ENCODE measurements around the gene CCDC120. TPM values are rescaled to one million over a fixed set of nuclear protein-coding genes. Genes with fewer than 3 reads are reported as not detected.
A peak's percentile ranks its signal among the peaks of the same experiment; 100 is the strongest.

Gene CCDC120
- total RNA-seq, 1 donor from 2014 or later, result 8.6 TPM

DNA sequence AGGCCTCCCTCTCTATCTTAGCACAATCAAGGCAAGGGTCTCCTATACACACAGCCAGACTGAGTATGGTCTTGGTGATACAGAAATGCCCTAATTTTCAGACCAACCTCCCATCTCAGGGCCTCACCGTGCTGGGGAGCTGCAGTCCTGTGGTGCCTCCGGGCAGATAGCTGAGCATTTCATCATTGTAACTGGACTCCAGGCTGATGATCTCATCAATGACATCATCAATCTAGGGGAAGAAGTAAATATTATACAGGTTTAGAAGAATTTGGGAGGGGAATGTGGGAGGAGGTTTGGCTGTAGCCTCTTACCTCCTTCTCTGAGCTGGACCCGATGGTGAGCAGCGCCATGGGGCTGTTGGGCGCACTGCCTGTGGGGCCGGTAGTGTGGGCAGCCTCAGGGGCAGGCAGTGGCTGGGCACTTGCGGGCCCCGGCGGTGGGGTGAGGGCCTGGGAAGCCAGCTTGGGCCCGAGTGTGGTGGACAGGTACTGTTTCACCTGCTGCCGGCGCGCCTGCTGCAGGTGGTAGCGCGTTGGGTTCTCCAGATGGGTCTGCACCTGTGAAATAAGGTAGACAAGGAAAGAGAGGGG, 20.8 kb upstream of the CCDC120 start:
- H3K4me3 ChIP-seq, result no peak overlapping the region
- no peak for DNase-seq (ENCODE audit: extremely low spot score in 2 of 2)
- intact Hi-C loops (cut with DNase I), result no loop called here
- no peaks in the 10 kb centered on the region for H3K9me3 ChIP-seq
- peaks cover 20% of the 10 kb centered on the region for H3K4me1 ChIP-seq
- H3K36me3 ChIP-seq, result peaks cover 0 to 41% of the 10 kb centered on the region in 2 donors
- no peak for TF ChIP-seq POLR2A (IDR thresholded peaks at IDR 0.05)
- TF ChIP-seq, protein P1, sequence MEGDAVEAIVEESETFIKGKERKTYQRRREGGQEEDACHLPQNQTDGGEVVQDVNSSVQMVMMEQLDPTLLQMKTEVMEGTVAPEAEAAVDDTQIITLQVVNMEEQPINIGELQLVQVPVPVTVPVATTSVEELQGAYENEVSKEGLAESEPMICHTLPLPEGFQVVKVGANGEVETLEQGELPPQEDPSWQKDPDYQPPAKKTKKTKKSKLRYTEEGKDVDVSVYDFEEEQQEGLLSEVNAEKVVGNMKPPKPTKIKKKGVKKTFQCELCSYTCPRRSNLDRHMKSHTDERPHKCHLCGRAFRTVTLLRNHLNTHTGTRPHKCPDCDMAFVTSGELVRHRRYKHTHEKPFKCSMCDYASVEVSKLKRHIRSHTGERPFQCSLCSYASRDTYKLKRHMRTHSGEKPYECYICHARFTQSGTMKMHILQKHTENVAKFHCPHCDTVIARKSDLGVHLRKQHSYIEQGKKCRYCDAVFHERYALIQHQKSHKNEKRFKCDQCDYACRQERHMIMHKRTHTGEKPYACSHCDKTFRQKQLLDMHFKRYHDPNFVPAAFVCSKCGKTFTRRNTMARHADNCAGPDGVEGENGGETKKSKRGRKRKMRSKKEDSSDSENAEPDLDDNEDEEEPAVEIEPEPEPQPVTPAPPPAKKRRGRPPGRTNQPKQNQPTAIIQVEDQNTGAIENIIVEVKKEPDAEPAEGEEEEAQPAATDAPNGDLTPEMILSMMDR (IDR thresholded peaks at IDR 0.05), result no peak
- TF ChIP-seq POLR2AphosphoS5 (IDR thresholded peaks at IDR 0.05; ENCODE audit: insufficient read depth in 1 of 2, low read depth in 1 of 2), result no peak
- H3K27ac ChIP-seq, result peak overlapping the region; percentile 95
- no peaks in the 10 kb centered on the region for H3K27me3 ChIP-seq

DNA sequence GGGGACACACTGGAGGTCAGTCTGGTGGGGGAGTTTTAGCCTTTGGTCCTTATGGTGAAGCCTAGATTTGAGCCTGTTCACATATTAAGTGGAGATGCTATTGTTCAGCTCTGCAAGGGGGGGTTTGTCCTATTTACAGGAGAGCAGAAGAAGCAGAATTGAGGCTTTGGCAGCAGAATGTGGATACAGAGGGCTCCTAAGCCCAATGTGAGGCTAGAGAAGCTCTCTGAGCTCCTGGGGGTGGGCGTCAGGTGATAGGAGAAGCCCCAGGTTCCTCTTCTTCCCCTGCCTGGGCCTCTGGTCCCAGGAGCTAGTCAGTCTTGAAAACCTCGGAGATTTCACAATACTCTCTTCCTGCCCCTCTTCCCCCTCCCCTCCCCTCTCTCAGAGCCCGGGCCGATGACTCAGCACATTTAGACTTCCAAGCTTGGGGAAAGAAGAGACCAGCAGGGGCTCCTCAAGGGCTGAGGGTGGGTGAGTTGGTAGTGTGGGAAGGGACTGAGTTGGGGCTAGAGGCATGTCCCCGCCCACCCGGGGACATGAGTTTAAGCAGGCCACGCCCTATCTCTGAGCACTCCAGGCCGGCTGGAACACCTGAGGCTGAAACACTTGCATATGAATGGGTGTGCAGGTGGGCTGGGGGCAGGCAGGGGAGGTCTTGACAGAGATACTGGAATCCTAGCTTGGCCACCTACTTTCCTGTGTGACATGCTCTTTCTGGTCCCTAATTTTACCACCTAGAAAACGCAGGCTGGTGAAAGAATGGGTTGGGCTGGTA, 19.0 kb upstream of the CCDC120 start:
- intact Hi-C loops (cut with DNase I), result loop anchor here (5.0 kb wide), 1 partner anchor 82 kb away; the partner anchor contains the start of gene OTUD5
- TF ChIP-seq POLR2A (IDR thresholded peaks at IDR 0.05), result no peak
- TF ChIP-seq, protein P1 (IDR thresholded peaks at IDR 0.05), result no peak
- TF ChIP-seq POLR2AphosphoS5 (IDR thresholded peaks at IDR 0.05; ENCODE audit: insufficient read depth in 1 of 2, low read depth in 1 of 2), result peak; percentile 51 to 75
- H3K36me3 ChIP-seq, result peaks cover 0 to 26% of the 10 kb centered on the region in 2 donors
- H3K4me3 ChIP-seq, result peak overlapping the region; percentile 59 to 83
- DNase-seq (ENCODE audit: extremely low spot score in 2 of 2), result peak in 1 of 2 donors; percentile 96
- peaks cover 20% of the 10 kb centered on the region for H3K4me1 ChIP-seq
- H3K27me3 ChIP-seq, result no peaks in the 10 kb centered on the region
- peak overlapping the region; percentile 95 for H3K27ac ChIP-seq
- no peaks in the 10 kb centered on the region for H3K9me3 ChIP-seq

DNA sequence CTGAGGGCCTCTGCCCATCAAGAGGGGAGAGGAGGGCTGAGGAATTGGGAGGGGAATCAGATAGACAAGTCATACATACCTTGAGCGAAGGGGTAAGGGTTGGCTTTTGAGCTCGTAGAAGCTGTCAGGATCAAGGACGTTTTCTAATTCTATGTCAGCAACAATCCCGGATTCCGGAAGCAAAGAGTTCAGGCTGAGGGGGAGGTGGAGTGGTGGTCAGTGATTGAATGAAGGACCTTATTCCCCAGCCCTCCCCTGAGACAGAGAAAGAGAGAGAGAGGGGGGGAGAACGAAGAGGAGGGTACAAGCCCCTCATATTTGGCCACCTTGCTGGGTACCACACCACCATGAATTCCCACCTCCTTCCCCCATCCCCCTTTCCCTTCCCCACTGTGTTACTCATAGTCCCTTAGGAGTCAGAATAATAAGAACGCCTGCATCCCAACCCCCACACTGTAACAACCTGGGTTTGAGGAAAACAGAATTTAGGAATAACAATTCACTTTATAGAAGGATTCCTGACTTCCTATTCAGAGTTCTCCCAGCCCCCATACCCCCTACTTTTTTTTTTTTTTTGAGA, 18.3 kb upstream of the CCDC120 start:
- no peak for TF ChIP-seq POLR2A (IDR thresholded peaks at IDR 0.05)
- TF ChIP-seq, protein P1 (IDR thresholded peaks at IDR 0.05), result no peak
- Histone ChIP-seq H3K27ac (peak overlapping the region; percentile 95), H3K9me3 (no peaks in the 10 kb centered on the region), H3K27me3 (no peaks in the 10 kb centered on the region), H3K4me3 (peak overlapping the region; percentile 59 to 83), H3K36me3 (peaks cover 0 to 25% of the 10 kb centered on the region in 2 donors), H3K4me1 (peaks cover 20% of the 10 kb centered on the region)
- no peak for DNase-seq (ENCODE audit: extremely low spot score in 2 of 2)
- intact Hi-C loops (cut with DNase I), result loop anchor here (5.0 kb wide), 1 partner anchor 83 kb away; the partner anchor contains the start of gene OTUD5

DNA sequence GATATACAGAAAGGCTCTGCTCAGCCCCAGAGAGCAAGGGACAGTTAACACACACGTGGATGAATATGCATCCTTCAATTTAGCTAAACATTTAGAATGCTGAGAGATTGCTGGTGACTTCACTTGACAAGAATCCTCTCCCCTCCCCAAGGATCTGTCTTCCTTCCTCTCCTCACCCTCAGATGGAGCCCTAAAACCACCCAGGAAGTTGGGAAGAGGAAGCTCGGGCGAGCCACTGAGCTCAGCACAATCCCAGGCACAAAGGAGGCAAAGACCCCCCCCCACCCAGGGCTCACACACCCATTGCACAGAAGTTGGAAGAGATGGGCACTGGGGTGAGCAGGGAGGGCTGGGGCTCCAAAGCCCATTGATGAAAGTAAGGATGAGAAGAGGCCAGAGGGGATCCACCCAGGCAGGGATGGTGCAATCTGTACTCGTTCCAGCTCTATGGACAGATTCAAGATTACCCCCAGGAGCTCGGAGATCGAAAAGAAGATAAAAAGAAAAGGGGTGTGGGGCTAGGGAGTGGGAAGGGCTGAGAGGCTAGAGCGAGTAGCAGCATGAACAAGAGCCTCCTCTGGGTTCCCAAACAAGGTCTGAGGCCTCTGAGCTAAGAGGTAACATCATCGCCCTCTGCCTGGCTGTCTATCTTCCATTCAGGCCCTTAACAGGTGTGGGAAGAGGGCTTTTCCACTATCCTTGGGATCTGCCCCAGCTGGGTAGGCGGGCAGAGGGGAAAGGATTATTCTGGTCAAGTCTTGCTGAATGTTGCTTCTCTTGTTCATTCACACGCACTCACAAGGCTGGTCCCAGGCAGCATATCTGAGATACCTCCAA, 16.8 kb upstream of the CCDC120 start:
- peak in 1 of 2 donors; percentile 29 for TF ChIP-seq POLR2AphosphoS5 (IDR thresholded peaks at IDR 0.05; ENCODE audit: insufficient read depth in 1 of 2, low read depth in 1 of 2)
- no peak for TF ChIP-seq POLR2A (IDR thresholded peaks at IDR 0.05)
- DNase-seq (ENCODE audit: extremely low spot score in 2 of 2), result no peak
- intact Hi-C loops (cut with DNase I), result loop anchor here (5.0 kb wide), 1 partner anchor 85 kb away; the partner anchor contains the start of gene OTUD5
- H3K27ac ChIP-seq, result peak overlapping the region; percentile 95
- H3K4me3 ChIP-seq, result peak overlapping the region; percentile 59 to 83
- H3K9me3 ChIP-seq, result no peaks in the 10 kb centered on the region
- peaks cover 20% of the 10 kb centered on the region for H3K4me1 ChIP-seq
- peaks cover 0 to 18% of the 10 kb centered on the region in 2 donors for H3K36me3 ChIP-seq
- no peaks in the 10 kb centered on the region for H3K27me3 ChIP-seq
